ENCODE results near the gene MRPL17.

The MRPL17 gene

GRCh38 chr11:6653656-6654055, 29.5 kb downstream of the MRPL17 start:
- no peak for DNase-seq

DNA sequence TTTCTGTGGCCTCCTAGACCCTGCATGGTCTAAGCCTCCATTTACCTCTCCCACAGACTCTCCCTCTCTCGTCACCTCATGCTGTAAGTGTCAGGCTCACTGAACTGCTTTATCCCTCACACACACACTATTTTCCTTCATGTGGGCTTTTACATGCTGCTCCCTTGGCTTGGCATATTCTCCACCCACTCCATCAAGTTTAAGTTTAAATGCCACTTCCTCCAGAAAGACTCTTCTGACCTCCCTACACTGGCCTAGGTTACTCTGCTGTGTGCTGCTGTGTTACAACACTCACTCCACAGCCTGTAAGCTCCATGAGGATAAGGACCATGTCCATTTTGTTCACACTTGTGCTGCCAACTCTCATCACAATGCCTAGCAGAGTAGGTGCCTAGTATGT, 30.0 kb downstream of the MRPL17 start:
- DNase-seq = no peak

DNA sequence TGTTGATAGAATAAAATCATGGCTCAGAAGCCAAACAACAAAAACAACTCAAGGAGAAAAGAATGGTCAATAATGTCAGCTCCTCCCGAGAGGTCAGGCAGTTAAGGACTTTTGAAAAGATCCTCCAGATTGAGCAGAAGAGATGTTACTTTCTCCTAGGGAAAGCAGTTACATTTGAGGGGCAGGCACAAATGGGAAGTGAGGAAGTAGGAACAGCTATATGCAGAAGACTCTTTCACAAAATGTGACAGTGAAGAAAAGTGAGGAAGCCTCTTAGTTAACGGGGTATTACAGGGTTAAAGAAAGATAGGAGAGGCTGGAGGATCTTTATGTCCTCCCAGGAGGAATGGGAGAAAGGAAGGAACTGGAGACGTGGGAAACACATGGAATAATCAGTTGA, 31.0 kb downstream of the MRPL17 start:
- no peak for DNase-seq

- DNase-seq = peak; percentile 69
These were observed 32.2 kb downstream of the MRPL17 start for GRCh38 chr11:6650980-6651379.

- no peak for DNase-seq
These were observed 33.0 kb downstream of the MRPL17 start for GRCh38 chr11:6650104-6650503.

- DNase-seq = peak; percentile 33
These were observed 34.6 kb downstream of the MRPL17 start for GRCh38 chr11:6648501-6648900.

DNA sequence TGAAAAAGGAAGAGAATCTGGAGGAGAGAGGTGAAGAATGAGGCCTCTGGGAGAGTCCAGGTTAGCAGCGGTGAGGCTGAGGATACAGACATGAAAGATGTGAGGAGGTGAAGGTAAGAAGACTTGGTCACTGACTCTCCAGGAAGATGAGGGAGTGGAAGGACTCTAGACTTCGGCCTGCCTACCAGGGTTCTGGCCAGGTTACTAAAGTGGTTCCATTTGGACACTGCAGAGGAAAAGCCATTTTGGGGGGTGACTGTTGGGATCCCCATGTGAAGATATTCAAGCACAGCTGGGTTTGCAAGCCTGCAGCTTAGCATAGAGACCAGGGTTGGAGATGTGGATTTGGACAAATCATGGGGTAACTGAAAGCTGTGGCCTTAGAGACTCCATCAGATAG, 35.3 kb downstream of the MRPL17 start:
- peak; percentile 44 for DNase-seq

GRCh38 chr11:6646918-6647679, 36.0 kb downstream of the MRPL17 start:
- peak; percentile 79 for DNase-seq

DNA sequence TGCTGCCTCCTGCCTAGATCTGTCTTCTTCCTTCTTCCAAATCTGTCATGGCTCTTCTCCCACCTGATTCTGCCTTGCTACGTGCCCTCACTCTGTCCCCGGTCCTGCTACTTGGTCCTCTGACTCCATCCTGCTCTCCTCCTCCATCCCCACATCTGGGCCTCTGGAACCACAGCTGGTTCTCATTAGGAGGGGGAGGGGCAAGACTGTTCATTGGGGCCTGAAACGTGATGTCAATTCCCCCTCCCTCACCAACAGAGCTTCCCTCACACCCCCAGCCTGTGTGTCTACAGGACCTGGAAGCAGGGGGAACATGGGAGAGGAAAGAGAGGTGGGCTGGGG, 36.6 kb downstream of the MRPL17 start:
- DNase-seq = no peak

DNA sequence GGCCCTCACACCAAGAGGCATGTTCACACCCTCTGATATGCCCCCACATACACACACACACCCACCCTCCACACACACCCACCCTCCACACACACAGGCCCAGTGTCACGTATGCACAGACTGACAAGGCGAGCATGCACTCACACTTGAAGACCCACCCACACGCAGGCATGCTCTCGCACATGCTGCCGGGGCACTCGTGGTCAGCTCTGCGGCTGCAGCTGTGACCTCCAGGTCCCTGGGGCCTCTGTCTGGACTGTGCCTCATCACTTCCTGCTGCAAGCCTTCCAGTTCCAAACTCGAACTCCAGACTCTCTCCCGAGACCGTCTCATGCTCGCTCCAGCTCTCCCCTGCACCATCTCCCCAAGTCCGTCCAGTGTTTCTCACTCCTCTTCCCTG, 37.1 kb downstream of the MRPL17 start:
- DNase-seq = peak; percentile 64

GRCh38 chr11:6642957-6643356, 40.2 kb downstream of the MRPL17 start:
- peak; percentile 24 for DNase-seq

GRCh38 chr11:6640985-6641701, 42.0 kb downstream of the MRPL17 start:
- no peak for DNase-seq

DNA sequence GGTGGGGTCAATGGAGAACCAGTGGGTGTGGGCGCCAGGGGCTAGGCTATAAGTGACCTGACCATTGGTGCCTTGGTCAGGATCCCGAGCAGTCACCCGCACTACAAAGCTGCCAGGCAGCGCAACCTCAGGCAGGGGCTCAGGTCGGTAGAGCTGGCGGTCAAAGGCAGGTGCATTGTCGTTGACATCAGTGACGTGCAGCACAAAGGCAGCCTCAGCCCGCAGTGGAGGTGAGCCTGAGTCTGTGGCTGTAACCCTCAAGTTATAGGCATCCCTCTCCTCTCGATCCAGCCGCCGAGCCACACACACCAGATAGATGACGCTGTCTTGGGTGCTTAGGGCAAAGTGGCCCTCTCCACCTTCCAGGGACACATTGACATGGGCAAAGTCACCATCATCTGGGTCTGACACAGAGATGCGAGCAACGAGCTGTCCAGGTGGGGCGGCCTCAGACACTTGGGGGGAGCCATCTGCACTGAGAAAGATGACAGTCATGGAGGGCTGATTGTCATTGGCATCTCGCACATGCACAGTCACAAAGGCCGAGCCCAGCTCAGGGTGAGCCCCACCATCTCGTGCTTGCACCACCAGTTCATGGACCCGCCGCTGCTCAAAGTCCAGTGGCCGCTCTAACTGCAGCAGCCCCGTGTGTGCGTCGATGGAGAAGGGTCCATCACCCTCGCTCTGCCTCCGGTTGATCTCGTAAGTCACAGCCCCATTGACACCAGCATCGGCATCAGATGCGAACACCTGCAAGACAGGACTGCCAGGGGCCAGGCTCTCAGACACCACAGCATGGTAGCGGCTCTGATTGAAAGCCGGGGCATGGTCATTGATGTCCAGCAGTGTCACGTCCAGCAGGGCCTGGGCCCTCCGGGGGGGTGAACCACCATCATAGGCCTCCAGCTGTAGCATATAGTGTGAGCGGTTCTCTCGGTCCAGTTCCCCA, 42.8 kb downstream of the MRPL17 start:
- DNase-seq = no peak

GRCh38 chr11:6638429-6638828, 44.7 kb downstream of the MRPL17 start:
- DNase-seq = no peak

DNA sequence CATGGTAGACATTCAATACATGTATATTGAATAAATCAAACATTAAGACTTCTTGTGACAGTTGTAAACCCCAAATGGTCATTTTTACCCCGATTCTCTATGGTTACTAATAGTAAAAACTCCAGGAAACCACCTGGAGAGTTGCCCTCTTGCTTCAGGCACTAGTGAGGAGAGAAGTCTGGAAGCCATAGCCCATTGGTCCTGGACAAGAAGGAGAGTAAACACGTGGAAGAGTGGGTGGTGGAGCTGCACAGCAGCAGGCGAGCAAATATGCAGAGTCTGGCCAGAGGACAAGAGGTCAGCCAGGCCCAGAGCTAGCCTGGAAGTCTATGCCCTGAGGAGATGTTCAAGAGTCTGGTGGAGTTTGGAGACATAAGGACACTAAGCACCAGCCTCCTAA, 45.3 kb downstream of the MRPL17 start:
- DNase-seq = no peak

DNA sequence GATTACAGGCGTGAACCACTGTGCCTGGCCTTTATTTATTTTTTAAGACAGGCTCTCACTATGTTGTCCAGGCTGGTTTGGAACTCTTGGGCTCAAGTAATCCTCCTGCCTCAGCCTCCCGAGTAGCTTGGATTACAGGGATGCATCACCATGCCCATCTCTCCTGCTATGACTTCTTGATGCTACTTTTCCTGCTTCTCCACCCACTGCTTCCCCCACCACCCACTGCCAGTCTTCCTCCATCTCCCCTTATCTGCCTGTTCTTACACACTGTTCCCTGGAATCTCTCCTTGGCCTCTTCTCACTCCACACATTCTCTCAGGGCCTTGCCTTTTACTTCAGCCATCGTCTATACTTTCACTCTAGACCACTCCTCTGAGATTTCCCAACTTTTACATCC, 46.7 kb downstream of the MRPL17 start:
- no peak for DNase-seq

DNA sequence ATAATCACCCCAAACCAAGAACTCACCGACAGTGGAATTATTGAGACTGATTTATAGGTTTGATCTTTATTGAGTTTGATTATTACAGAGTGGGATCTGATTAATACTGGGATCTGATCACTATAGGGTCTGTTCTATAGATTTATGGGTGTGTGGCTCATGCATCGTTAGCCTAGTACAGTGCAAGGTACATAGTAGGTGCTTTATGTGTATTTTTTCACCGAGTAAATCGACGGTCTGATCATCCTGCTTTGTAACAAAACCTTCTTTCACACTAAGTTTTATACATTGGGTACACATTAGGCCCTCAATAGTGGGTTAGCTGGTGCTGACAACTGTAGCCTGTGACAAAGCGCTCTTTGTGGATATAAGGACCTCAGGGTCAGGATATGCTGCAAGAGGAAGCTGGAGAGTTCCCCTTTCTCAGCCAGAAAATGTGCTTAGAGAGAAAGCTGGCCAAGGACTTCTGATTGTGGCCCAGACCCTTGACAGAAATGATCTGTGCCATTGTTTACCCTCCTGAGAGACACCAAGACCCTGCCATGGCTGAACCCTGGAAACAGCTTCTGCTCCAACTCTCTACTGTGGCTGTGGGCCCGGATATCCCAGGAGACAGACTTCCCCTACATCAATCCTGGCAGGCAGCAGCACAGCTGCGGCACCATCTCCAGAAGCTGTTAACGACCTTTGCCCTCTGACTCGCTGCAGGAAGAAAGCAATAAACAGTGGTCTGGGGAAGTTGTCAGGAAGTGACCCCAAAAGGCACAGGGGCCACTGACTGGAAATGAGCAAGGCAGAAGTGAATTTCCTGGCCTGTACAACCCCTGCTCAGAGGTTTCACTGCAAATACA, 47.8 kb downstream of the MRPL17 start:
- no peak for DNase-seq

GRCh38 chr11:6634534-6634933, 48.6 kb downstream of the MRPL17 start:
- no peak for DNase-seq

DNA sequence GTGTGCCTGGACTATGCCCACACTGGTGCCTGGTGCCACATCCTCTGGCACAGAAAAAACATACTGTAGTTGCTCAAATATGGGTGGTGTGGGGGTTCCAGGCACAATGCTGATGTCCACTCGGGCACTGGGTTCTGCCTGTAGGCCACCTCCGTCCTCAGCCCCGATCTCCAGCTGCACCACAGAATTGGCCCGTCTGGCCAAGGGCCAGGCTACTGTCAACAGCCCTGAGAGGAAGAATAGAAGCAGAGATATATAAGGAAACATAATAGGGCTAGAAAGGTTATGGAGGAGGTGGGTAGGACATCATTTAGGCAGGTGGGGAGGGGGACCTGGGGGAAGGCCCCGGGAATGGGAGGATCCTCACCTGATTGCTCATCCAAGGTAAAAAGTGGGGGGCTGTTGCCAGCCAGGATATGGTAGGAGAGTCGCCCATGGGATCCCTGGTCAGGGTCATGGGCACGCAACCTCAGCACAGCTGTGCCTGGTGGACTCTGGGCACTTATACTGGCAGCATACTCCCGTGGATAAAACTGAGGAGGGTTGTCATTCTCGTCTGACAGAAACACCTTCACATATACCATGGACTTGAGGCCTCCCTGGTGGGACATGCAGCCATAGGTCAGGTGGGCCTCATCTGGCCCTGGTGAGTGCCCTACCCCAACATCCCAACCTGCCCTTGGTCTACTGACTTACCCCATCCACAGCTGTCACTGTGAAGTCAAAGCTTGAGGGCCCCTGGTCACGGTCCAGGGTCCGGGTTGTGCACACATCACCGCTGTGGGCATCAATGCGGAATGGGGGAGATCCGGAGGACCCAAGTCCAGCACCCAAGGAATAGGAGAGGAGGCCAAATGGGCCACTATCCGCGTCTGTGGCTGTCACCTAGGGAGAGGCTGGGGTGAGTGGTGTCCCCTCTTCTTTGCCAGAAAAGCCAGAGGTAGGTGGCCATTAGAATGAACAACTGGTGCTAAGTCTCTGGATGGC, 49.4 kb downstream of the MRPL17 start:
- DNase-seq = no peak

GRCh38 chr11:6632116-6633073, 50.7 kb downstream of the MRPL17 start:
- DNase-seq = no peak
